Upper lobe of left lung (tissue), 6 donors: ENCODE data around the gene PCBD2. TPM values are rescaled to one million over a fixed set of nuclear protein-coding genes. Genes with fewer than 3 reads are reported as not detected.

Experiments
- ATAC-seq, 2 donors: fragments of 200-7000 bp; cut with Tn5 transposase; one replicate each; pipeline ENCODE4 v1.9.1; 2022; ENCODE audit warnings: mild to moderate bottlenecking in 2 of 2, moderate library complexity in 2 of 2; ENCODE audit not compliant: low FRiP score in 2 of 2
- DNase-seq, 2 donors: peaks; one replicate each; pipeline ENCODE4 v3.0.0-alpha.2; 2019 to 2020
- H3K27ac ChIP-seq, 4 donors: fragments of 200-600 bp; sonication (generic); one replicate each; pipeline ENCODE4 v1.5.1; 2016 to 2019
- H3K27me3 ChIP-seq, 4 donors: fragments of 200-600 bp; sonication (generic); one replicate each; pipeline ENCODE4 v1.5.1; 2017 to 2019
- H3K36me3 ChIP-seq, 4 donors: fragments of 200-600 bp; sonication (generic); one replicate each; pipeline ENCODE4 v1.5.1; 2016 to 2019
- H3K4me1 ChIP-seq, 4 donors: fragments of 200-600 bp; sonication (generic); one replicate each; pipeline ENCODE4 v1.5.1; 2018 to 2019
- H3K4me3 ChIP-seq, 4 donors: fragments of 200-600 bp; sonication (generic); one replicate each; pipeline ENCODE4 v1.5.1; 2017 to 2019; ENCODE audit warnings: mild to moderate bottlenecking in 2 of 4, moderate library complexity in 1 of 4
- H3K9me3 ChIP-seq, 4 donors: fragments of 200-600 bp; sonication (generic); one replicate each; pipeline ENCODE4 v1.5.1; 2018 to 2019
- EP300 ChIP-seq, 4 donors: sonication (generic); formaldehyde crosslinking; IDR thresholded peaks; one replicate each; pipeline ENCODE4 v1.5.1; 2017; ENCODE audit warnings: antibody characterized with exemption in 4 of 4, control low read depth in 2 of 4
- POLR2A ChIP-seq, 4 donors: fragments of 450-650 bp; IDR thresholded peaks; one replicate each; pipeline ENCODE4 v1.5.1; 2016 to 2017; ENCODE audit warnings: antibody characterized with exemption in 4 of 4, mild to moderate bottlenecking in 2 of 4
- POLR2AphosphoS5 ChIP-seq, 2 donors: sonication (generic); formaldehyde crosslinking; IDR thresholded peaks; one replicate each; pipeline ENCODE4 v1.5.1; 2017; ENCODE audit warnings: antibody characterized with exemption in 2 of 2
- WGBS, 2 donors: methylation state at CpG; one replicate each; pipeline ENCODE4 v1.1.5; 2017 to 2018; 5-methylcytosine and 5-hydroxymethylcytosine counted together
- small RNA-seq, 4 donors: library from RNA; depleted of rRNA; stranded (forward); fragments of <200 nt; gene quantifications; one replicate each; pipeline ENCODE3, GENCODE V24; 2016
- total RNA-seq, 6 donors: library from RNA; depleted of rRNA in 4 of 6; stranded (reverse); fragments of >200 nt in 4 of 6; gene quantifications; one replicate each; pipeline versions ENCODE4 v1.1.0 to v1.2.1, GENCODE V29; 2016 to 2021
- TF ChIP-seq, protein P1 (sequence below), 6 experiments: fragments of 450-650 bp in 4 of 6; fragments of 200-600 bp in 2 of 6; sonication (generic) in 2 of 6; IDR thresholded peaks; one replicate each; pipeline ENCODE4 v1.5.1; 2016 to 2019; ENCODE audit warnings: antibody characterized with exemption in 6 of 6
- donor health status: DM: no; HTN: no; CAD: no; lungs with moderate emphysema.
- donor health status: DM: no; HTN: yes; CAD: no; lungs with severe emphysema.

The PCBD2 gene
- total RNA-seq, 6 donors from 2014 or later: 8.4 to 14.4 (median 9.1) TPM

GRCh38 chr5:135012033-135012588 lies 107.2 kb downstream of the PCBD2 start:
- TF ChIP-seq, protein P1, sequence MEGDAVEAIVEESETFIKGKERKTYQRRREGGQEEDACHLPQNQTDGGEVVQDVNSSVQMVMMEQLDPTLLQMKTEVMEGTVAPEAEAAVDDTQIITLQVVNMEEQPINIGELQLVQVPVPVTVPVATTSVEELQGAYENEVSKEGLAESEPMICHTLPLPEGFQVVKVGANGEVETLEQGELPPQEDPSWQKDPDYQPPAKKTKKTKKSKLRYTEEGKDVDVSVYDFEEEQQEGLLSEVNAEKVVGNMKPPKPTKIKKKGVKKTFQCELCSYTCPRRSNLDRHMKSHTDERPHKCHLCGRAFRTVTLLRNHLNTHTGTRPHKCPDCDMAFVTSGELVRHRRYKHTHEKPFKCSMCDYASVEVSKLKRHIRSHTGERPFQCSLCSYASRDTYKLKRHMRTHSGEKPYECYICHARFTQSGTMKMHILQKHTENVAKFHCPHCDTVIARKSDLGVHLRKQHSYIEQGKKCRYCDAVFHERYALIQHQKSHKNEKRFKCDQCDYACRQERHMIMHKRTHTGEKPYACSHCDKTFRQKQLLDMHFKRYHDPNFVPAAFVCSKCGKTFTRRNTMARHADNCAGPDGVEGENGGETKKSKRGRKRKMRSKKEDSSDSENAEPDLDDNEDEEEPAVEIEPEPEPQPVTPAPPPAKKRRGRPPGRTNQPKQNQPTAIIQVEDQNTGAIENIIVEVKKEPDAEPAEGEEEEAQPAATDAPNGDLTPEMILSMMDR (IDR thresholded peaks at IDR 0.05): no peak
- no peak for TF ChIP-seq POLR2A (IDR thresholded peaks at IDR 0.05)
- no peak for TF ChIP-seq EP300 (IDR thresholded peaks at IDR 0.05)
- TF ChIP-seq POLR2AphosphoS5 (IDR thresholded peaks at IDR 0.05): no peak
- WGBS, 2 donors: 100% methylated on average over 1 to 2 of the region's 2 CpGs
- Histone ChIP-seq H3K36me3 (no peaks in the 10 kb centered on the region), H3K27ac (no peak overlapping the region), H3K9me3 (no peaks in the 10 kb centered on the region), H3K4me1 (peaks cover 0 to 8% (median 7%) of the 10 kb centered on the region in 4 donors), H3K4me3 (no peak overlapping the region), H3K27me3 (no peaks in the 10 kb centered on the region)
- DNase-seq: no peak
- no peak for ATAC-seq

Small RNA genes within 50 kb of the gene (small RNA-seq; reads per million reads assigned to genes)
- gene MIR4461 (0 reads per million in 4 donors), gene MTND3P25 (0 to 0.12 (median 0) reads per million in 4 donors), gene MTND4LP30 (0 reads per million in 4 donors)

Other genes starting within 250 kb of the PCBD2 start
- 10 to 100 TPM; 12.4 to 38.2 (median 20.5) TPM for gene CAMLG, start 166.6 kb upstream of the PCBD2 start, total RNA-seq
- gene DDX46, start 146.4 kb upstream of the PCBD2 start, total RNA-seq: 10 to 100 TPM; 31.2 to 68.9 (median 45.0) TPM
- gene C5orf24, start 59.2 kb upstream of the PCBD2 start, total RNA-seq: 10 to 100 TPM; 22.5 to 56.4 (median 35.5) TPM
- 10 to 100 TPM; 49.6 to 78.4 (median 67.2) TPM for gene TXNDC15, start 30.8 kb upstream of the PCBD2 start, total RNA-seq
- gene CATSPER3, start 62.8 kb downstream of the PCBD2 start, total RNA-seq: 1 to 10 TPM in 1 of 6 donors, under 1 TPM in 1, not detected in 4; 0.67 to 1.7 TPM
- 10 to 100 TPM in 1 of 6 donors, 1 to 10 TPM in 1, under 1 TPM in 2, not detected in 2; 0.23 to 11.0 (median 1.0) TPM for gene PITX1, start 129.1 kb downstream of the PCBD2 start, total RNA-seq